Kidney (tissue), 14 donors: ENCODE results near the gene ASB3. TPM values are rescaled to one million over a fixed set of nuclear protein-coding genes. Genes with fewer than 3 reads are reported as not detected.

Experiments used
- DNase-seq, 5 donors: peaks; one replicate each; pipeline ENCODE4 v3.0.0-alpha.2; 2013 to 2020
- FAIRE-seq: peaks from 2 replicates; lab custom pipeline; 2012; peaks lifted over from hg19 to GRCh38; lab: Jason Lieb, UNC
- H3K27ac ChIP-seq, 2 donors: one replicate each; pipeline ENCODE4 v1.7.0; 2013; ENCODE audit warnings: low read depth in 2 of 2, low read length in 2 of 2, inconsistent platforms in 1 of 2
- H3K27me3 ChIP-seq: one replicate; pipeline ENCODE4 v1.7.1; 2013; ENCODE audit warnings: low read length, inconsistent platforms; ENCODE audit not compliant: control insufficient read depth, insufficient read depth
- H3K36me3 ChIP-seq, 3 donors: one replicate each; pipeline versions ENCODE4 v1.7.0 to v1.7.1; 2013; ENCODE audit warnings: low read length in 3 of 3, control low read depth in 1 of 3, inconsistent platforms in 1 of 3; ENCODE audit not compliant: insufficient read depth in 3 of 3, control insufficient read depth in 2 of 3
- H3K4me1 ChIP-seq, 3 donors: one replicate each; pipeline versions ENCODE4 v1.7.0 to v1.7.1; 2013; ENCODE audit warnings: low read length in 3 of 3, inconsistent platforms in 1 of 3, low read depth in 1 of 3; ENCODE audit not compliant: control insufficient read depth in 2 of 3, insufficient read depth in 2 of 3
- H3K4me3 ChIP-seq, 3 donors: one replicate each; pipeline versions ENCODE4 v1.7.0 to v1.8.1; 2013; ENCODE audit warnings: low read length in 3 of 3, control low read depth in 1 of 3, inconsistent platforms in 1 of 3
- H3K9ac ChIP-seq, 3 donors: one replicate each; pipeline versions ENCODE4 v1.7.0 to v1.7.1; 2013; ENCODE audit warnings: low read length in 3 of 3, control low read depth in 1 of 3, inconsistent platforms in 1 of 3
- H3K9me3 ChIP-seq, 3 donors: one replicate each; pipeline versions ENCODE4 v1.7.0 to v1.7.1; 2013; ENCODE audit warnings: low read length in 3 of 3, control low read depth in 1 of 3, inconsistent platforms in 1 of 3; ENCODE audit not compliant: control insufficient read depth in 2 of 3, insufficient read depth in 1 of 3
- intact Hi-C: fragments of 100-400 bp; cut with DNase I; formaldehyde crosslinking; loops from one replicate; pipeline ENCODE4 v1.11.1; 2022
- polyA plus RNA-seq: library from polyadenylated mRNA; stranded (reverse); fragments of 350-450 nt; fragmentation: Illumina TruSeq; extraction: RNeasy Lipid Tissue Mini Kit (QIAGEN cat#74804); gene quantifications from one replicate; pipeline ENCODE4 v1.2.3, GENCODE V29; 2014; ENCODE audit warnings: low read depth, low replicate concordance; ENCODE audit not compliant: insufficient read depth
- total RNA-seq: library from RNA; stranded (reverse); fragmentation: NEBNext Ultra II Directional; extraction: Animal tissue kit (Norgen Biotek cat#: 25700); gene quantifications from one replicate; pipeline ENCODE4 v1.2.1, GENCODE V29; 2021
- TF ChIP-seq, protein P1 (sequence below): IDR thresholded peaks from 3 replicates; pipeline ENCODE4 v1.5.1; 2012; ENCODE audit warnings: mild to moderate bottlenecking, moderate library complexity, borderline replicate concordance; ENCODE audit not compliant: insufficient read depth; ENCODE audit errors: extremely low read depth
- donor health status: control.
- donor health status: control.
- donor health status: control.
- donor health status: control.
- donor health status: control.
- donor health status: DM: yes; HTN: yes; CAD: no.
- donor health status: Normal renal cell carcinoma (clear cell type).

Gene ASB3
- total and polyA plus RNA-seq, 2 donors from 2014 or later, result 8.0 to 20.1 TPM

DNA sequence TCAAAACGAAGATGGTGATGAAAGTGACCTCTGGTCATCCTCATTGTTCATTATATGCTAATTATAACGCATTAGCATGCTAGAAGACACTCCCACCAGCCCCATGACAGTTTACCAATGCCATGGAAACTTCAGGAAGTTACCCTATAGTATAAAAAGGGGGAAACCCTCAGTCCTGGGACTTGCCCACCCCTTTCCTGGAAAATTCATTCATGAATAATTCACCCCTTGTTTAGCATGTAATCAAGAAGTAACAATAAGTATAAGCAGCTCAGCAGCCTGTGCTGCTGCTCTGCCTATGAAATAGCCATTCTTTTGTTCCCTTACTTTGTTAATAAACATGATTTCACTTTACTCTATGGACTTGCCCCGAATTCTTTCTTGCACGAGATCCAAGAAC is 89.7 kb downstream of the ASB3 start:
- H3K27me3 ChIP-seq, result no peaks in the 10 kb centered on the region
- H3K4me3 ChIP-seq, result no peak overlapping the region
- DNase-seq, result no peak
- no peak overlapping the region for H3K9ac ChIP-seq
- no peaks in the 10 kb centered on the region for H3K9me3 ChIP-seq
- TF ChIP-seq, protein P1, sequence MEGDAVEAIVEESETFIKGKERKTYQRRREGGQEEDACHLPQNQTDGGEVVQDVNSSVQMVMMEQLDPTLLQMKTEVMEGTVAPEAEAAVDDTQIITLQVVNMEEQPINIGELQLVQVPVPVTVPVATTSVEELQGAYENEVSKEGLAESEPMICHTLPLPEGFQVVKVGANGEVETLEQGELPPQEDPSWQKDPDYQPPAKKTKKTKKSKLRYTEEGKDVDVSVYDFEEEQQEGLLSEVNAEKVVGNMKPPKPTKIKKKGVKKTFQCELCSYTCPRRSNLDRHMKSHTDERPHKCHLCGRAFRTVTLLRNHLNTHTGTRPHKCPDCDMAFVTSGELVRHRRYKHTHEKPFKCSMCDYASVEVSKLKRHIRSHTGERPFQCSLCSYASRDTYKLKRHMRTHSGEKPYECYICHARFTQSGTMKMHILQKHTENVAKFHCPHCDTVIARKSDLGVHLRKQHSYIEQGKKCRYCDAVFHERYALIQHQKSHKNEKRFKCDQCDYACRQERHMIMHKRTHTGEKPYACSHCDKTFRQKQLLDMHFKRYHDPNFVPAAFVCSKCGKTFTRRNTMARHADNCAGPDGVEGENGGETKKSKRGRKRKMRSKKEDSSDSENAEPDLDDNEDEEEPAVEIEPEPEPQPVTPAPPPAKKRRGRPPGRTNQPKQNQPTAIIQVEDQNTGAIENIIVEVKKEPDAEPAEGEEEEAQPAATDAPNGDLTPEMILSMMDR, result no peak
- intact Hi-C loops, result no loop called here
- no peak overlapping the region for H3K27ac ChIP-seq
- no peaks in the 10 kb centered on the region for H3K4me1 ChIP-seq
- FAIRE-seq, result no peak
- peaks cover 0 to 10% (median 2%) of the 10 kb centered on the region in 3 donors for H3K36me3 ChIP-seq

DNA sequence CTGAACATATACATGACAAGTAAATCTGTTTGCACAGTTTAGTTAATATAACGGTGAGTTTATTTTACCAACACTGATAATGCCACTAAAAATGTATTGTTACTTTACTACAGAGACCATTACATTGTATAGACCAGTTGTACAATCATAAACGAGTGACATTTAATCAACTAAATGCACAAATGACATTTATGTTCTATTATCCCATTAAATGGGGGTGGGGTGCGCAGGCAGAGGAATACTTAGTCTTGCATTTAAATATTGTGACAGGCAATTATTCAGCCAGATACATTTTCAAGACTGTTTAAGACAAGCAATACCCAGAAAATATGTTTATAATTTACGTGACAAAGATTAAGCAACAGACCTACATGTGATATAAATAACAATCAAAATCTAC is 91.2 kb downstream of the ASB3 start:
- H3K36me3 ChIP-seq, result peaks cover 0 to 10% (median 2%) of the 10 kb centered on the region in 3 donors
- no peak overlapping the region for H3K27ac ChIP-seq
- no peak overlapping the region for H3K4me3 ChIP-seq
- FAIRE-seq, result no peak
- TF ChIP-seq, protein P1, result no peak
- DNase-seq, result no peak
- H3K9me3 ChIP-seq, result no peaks in the 10 kb centered on the region
- no peak overlapping the region for H3K9ac ChIP-seq
- intact Hi-C loops, result no loop called here
- H3K4me1 ChIP-seq, result no peaks in the 10 kb centered on the region
- no peaks in the 10 kb centered on the region for H3K27me3 ChIP-seq

DNA sequence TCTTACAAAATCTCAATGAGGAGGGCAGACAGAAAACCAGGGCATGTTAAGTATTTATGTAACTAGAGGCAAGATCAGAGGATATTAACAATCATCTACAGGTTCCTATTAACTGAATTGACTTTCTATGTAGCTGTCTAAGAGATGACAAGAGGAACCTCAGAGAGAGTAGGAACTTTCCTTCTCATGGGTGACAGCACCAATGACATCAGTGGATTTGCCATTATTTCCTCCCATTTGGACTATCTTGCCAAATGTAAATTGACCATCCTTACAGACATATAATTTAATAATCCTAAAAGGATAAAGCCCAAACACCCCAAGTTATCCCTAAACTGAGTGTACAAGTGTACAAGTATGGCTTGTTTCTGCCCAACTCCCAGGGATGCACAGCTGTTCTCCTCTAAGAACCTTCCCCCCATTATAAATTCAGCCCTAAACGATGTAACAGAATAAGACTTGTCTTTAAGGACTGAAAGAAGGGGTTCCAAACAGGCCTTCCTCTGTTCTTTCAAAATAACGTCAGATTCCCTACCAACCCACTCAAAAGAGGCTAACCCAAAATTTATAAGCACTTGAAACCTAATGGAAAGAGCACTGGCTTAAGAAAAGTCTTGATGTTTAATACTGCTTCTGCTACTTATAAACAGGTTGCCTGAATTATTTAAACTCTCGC is 92.5 kb downstream of the ASB3 start:
- Histone ChIP-seq H3K4me3 (no peak overlapping the region), H3K27ac (no peak overlapping the region), H3K27me3 (no peaks in the 10 kb centered on the region), H3K9ac (no peak overlapping the region), H3K36me3 (peaks cover 0 to 8% (median 2%) of the 10 kb centered on the region in 3 donors), H3K4me1 (no peaks in the 10 kb centered on the region), H3K9me3 (no peaks in the 10 kb centered on the region)
- TF ChIP-seq, protein P1, result no peak
- intact Hi-C loops, result no loop called here
- DNase-seq, result no peak
- no peak for FAIRE-seq
